GM18873 (cell line): ENCODE measurements around the gene RBSN.
A peak's percentile ranks its signal among the peaks of the same experiment; 100 is the strongest.
"Not testable (repeated sequence)": the region's sequence is repeated elsewhere in the genome, so short reads cannot be mapped to it uniquely, and the experiment has no call there.

Source experiments
- ATAC-seq: cut with Tn5 transposase; IDR thresholded peaks from one replicate; pipeline ENCODE4 v1.9.1; 2021; ENCODE audit warnings: mild to moderate bottlenecking, moderate library complexity, moderate number of reproducible peaks; ENCODE audit not compliant: unreplicated experiment, low FRiP score

The RBSN gene

GRCh38 chr3:15098503-15099363 is at the start of gene RBSN:
Gene RBSN, minus strand, starts transcription at chr3:15099148. Its CDS starts 3,028 bp downstream, at chr3:15096120.
- peak; percentile 78 for ATAC-seq

GRCh38 chr3:15148614-15149013 is 49.7 kb upstream of the RBSN start:
- ATAC-seq, result no peak

GRCh38 chr3:15136885-15137284 is 37.9 kb upstream of the RBSN start:
- ATAC-seq, result not testable (repeated sequence)

- ATAC-seq, result not testable (repeated sequence)
Observed at GRCh38 chr3:15134968-15135367, 36.0 kb upstream of the RBSN start.

GRCh38 chr3:15128403-15128802 is 29.5 kb upstream of the RBSN start:
- ATAC-seq, result not testable (repeated sequence)

- not testable (repeated sequence) for ATAC-seq
Observed at GRCh38 chr3:15126975-15127374, 28.0 kb upstream of the RBSN start.

GRCh38 chr3:15122398-15122797 is 23.4 kb upstream of the RBSN start:
- no peak for ATAC-seq

GRCh38 chr3:15121936-15122335 is 23.0 kb upstream of the RBSN start:
- ATAC-seq, result no peak

GRCh38 chr3:15120986-15121385 is 22.0 kb upstream of the RBSN start:
- ATAC-seq, result no peak

- ATAC-seq, result no peak
Observed at GRCh38 chr3:15117011-15117410, 18.1 kb upstream of the RBSN start.

GRCh38 chr3:15116032-15116669 is 17.2 kb upstream of the RBSN start:
- no peak for ATAC-seq

- ATAC-seq, result no peak
Observed at GRCh38 chr3:15114466-15115358, 15.8 kb upstream of the RBSN start.

- ATAC-seq, result no peak
Observed at GRCh38 chr3:15113884-15114283, 14.9 kb upstream of the RBSN start.

- no peak for ATAC-seq
Observed at GRCh38 chr3:15113471-15113870, 14.5 kb upstream of the RBSN start.

- no peak for ATAC-seq
Observed at GRCh38 chr3:15112011-15112410, 13.1 kb upstream of the RBSN start.

- no peak for ATAC-seq
Observed at GRCh38 chr3:15110206-15110605, 11.3 kb upstream of the RBSN start.

- no peak for ATAC-seq
Observed at GRCh38 chr3:15108869-15109268, 9.9 kb upstream of the RBSN start.

GRCh38 chr3:15108082-15108545 is 9.2 kb upstream of the RBSN start:
- no peak for ATAC-seq

- no peak for ATAC-seq
Observed at GRCh38 chr3:15107075-15107947, 8.4 kb upstream of the RBSN start.

GRCh38 chr3:15102836-15103235 is 3.9 kb upstream of the RBSN start:
- ATAC-seq, result no peak
